AML-193 (cell line): ENCODE measurements around the gene CCNY.

Experiments used
- DNase-seq, 2 experiments: peaks; one replicate each; lab custom pipeline; 2025; lab: John Stamatoyannopoulos, UW

Gene CCNY

DNA sequence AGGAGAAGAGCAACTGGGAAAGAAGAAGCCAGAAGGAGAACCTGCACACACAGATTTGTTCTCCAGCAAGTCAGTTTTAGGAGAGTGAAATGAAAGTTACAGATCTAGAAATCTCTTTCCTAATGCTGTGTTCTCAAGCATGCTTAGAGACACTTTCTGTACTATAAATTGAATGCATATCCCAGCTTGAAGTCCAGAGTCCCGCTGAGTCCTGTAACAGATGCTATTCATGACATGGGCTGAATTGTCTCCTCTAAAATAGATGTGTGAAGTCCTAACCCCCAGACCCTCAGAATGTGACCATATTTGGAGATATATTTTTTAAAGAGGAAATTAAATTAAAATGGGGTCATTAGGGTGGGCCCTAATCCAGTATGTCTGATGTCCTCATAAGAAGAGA, 222.0 kb downstream of the CCNY start:
- DNase-seq, result no peak

DNA sequence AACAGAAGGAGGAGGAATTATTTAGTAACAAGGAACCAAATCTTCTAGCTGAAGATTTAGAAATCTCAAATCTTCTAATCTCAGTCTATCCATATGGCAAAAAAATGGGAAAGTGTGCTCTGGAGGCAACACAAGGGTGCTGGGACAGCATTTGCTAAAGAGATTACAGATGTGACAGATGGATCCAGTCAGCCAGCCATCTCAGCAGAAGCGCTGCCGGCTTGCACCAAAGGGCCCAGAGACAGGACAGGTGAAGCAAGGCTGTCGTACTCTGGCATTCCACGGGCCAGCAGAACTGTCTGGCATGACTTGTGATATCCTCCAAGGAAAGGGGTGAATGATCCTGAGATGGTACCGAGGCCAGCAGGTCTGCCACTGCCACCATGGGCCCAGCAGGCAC, 223.1 kb downstream of the CCNY start:
- DNase-seq, result no peak

DNA sequence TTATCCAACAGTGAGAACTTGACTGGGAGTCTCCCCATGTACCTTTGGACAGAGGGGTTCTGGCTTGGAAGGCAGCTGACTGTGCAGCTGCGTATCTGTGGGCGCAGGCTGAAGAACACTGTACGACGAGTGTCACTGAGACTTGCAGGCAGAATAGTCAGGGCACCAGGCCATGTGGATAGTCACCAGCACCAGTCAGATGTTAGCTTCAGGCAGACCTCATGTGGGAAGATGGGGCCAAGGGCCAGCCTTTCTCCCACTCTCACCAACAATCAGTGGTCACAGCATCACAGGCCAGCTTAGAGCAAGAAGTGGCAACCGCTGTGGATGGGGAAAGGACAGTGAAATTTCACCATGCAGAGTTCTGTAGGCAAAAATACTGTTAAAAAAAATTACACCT, 225.4 kb downstream of the CCNY start:
- no peak for DNase-seq

DNA sequence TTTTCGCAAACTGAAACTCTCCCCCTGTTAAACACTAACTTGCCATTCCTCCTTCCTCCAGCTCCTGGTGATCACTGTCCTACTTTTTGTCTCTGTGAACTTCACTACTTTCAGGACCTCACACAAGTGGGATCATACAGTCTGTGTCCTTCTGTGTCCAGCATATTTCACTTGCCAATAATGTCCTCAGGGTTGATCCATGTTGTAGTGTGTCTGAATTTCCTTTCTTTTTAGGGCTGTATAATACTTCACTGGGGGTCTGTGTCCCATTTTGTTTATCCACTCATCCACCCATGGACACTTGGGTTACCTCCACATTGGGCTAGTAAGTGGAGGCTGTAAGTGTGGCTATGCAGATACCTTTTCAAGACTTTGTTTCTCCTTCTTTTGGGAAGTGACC, 226.1 kb downstream of the CCNY start:
- DNase-seq, result no peak

DNA sequence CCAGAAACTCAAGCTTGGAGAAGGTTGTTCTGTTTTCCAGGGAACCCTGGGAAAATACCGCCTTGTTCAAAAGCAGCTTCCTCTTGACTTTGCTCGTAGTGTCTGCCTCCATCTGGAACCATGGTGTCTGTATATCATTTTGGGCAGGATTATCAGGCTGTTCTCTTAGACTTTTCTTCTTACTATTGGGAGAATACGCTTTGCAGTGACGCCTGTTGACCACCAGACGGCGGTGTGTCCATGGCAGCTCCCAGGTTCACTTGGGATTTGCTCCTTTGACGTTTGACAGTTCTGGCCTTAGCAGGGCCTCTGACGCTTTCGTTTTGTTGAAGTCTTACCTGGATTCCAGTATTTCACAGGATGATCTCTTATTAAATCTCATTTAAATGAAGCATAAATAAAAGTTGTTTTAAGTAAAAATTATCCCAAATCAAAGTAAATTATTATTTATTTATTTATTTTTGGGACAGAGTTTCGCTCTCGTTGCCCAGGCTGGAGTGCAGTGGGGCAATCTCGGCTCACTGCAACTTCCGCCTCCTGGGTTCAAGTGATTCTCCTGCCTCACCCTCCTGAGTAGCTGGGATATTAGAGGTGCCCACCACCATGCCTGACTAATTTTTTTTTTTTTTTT, 227.1 kb downstream of the CCNY start:
- DNase-seq, result peak; percentile 36 to 52

DNA sequence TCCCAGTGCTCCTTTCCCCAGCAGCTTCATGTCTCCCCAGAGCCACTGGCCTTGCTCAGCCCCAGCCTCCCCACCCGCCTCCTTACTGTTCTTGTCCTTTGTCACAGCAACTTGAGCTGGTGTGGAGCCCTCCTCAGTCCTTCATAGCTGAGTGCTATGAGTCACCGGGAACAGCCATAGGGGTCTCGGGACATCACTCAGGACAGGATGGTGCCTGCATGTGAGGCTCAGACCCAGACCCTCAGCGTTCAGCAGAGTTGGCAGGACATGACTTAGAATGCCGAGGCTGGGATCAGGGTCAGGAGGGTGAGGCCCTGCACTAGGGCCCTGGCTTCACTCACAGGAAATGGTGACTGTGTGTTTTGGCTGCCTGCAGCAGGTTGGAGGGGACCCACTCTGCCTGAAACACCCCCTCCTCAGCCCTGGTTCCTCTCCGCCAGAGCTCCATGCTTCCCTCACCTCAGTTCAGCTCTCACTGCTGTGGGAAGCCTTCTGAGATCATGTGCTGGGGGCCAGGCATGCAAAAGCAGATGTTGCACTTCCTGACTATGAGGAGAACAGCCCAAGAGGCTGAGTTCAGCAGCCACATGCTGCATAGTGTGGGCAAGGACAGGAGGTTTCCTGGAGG, 228.1 kb downstream of the CCNY start:
- peak in 1 of 2 experiments; percentile 8 for DNase-seq

DNA sequence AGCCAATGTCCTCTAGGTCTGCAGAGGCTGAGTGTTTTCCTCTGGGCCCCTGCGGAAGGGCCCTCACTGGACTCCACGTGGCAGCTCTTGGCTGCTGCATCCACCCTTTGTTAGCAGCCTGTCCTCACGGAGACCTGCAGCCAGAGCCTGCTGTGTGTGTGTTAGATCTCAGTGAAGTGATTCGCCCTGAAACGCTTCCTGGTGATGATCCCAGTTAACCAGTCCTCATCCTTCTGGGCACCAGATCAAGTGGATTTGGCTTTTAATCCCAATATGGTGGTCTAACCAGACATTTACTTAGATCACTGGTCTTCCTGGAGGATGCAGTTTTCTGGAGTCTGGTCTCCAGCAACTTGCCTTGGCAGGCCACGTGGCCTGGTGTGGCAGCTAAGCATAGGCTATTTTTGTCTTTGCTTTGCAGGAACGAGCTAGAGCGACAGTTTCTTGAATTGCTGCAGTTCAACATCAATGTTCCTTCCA, 229.3 kb downstream of the CCNY start:
- no peak for DNase-seq

DNA sequence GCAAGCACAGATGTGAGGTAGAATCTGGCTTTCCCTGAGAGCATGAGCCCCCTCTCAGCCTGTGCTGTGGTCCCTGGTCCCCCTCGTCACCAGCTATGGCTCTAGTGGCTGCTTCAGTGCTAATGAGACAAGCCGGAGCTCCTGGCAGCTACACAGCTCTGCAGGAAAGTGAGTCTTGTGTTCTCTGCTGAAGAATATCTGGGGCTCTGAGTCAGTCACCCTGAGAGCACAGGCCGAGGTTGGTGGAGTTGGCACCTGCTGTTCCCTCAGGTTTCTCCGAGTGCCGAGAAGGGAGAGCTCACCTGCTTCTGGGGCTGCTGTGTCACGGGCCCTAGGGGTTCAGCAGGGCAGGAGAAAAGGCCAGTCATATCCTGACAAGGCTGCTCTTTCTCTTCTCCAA, 231.6 kb downstream of the CCNY start:
- DNase-seq, result no peak

DNA sequence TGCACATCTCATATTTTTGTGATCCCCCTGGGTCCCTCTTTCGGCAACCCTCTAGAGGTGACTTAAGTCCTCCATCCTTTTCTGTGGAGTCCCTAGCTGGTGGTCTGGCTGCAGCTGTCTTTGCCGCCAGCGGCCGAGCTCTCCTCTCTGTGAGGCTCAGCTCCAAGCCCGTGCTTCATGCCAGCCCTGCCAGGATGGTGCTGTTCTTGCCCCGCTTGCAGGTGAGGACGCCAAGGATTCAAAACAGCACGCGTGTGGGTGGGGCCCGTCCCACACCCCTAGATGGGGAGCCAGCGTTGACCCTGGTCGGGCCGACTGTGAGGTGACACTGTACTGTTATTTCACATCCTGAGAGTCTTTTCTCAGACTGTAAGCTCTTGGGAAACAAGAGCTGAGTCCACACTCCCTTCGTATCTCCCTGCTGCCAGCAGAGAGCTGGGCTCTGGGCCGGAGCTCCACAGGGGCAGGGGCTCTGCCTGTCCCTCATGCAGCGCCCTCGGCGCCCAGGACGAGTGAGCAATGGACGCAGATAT, 232.2 kb downstream of the CCNY start:
- no peak for DNase-seq

DNA sequence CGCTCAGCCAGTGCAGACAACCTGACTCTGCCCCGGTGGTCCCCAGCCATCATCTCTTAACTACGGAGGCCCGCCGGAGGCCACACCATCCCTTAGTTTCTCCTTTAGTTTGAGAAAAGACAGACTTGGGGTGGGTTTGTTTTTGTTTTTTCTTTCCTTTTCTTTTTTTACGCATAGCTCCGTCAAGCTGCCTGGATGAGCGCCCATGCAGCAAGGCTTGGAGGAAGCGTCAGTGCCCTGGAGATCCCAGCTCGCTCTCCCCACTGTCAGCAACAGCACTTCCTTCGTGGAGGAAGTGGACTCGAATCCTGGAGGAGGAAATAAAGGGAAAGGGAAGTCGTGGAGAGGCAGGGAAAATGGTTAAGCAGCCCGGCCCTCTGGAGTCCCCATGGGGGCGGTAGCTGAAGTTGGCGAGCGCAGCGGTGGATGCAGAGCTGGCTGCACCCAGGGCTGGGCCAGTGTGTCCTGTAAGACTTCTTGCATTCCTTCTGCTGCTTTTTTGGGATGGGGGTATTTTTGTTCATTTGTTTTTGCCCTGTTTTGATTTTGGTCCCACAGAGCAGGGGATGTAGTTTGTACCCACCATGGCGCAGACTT, 232.9 kb downstream of the CCNY start:
- no peak for DNase-seq

DNA sequence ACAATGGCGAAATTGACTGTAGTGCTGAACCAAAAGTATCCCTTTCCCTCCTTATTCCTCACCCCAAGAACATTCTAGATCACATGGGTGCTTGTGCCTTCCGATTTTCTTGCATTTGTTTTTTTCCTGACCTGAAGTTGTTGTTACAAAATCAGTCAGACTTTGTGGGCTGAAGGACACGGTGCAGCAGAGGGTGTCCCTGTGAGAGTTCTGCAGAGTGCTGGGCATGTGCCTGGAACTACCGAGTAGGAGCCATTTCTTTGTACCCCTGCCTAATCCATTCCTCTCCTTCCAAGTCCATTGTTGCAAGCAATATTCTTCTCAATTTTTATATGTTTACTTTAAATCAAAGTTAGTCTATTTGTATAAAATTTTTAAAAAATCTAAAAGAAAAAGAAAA, 233.5 kb downstream of the CCNY start:
- no peak for DNase-seq

DNA sequence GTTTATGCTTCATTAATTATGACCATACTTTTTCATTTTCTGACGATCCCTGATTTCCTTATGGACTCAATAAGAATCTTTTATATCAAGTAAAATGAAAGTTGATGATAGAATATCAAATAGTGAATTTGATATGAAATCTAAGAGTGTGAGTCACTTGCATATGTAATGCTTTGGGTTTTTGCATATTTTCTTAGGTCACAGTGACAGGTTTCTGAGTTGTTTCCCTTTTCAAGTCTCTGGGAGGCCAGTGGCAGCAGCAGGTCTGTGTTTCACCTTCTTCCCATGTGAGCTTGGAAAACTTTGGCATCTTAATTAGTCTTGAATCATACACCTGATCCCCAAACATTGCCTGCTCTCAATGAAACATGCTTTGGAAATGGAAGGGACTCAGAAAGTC, 234.1 kb downstream of the CCNY start:
- DNase-seq, result no peak

DNA sequence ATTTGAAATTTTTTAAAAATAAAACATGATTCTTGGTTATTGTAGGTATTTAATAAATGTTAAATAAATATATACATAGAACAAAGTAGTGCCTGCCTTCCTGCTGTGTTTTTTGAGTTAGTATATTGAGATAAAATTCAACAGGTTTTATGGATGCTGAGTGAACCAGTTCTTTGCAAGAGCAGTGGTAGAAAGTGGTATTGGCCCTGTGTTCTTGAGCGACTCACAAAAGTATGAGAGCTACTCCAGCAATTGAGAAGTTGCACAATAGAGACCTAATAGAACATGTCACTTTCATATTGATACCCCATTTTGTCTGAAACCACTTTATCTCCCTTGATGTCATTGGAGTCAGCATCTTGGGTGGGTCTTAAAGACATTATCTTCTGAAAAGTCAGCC, 236.3 kb downstream of the CCNY start:
- no peak for DNase-seq

DNA sequence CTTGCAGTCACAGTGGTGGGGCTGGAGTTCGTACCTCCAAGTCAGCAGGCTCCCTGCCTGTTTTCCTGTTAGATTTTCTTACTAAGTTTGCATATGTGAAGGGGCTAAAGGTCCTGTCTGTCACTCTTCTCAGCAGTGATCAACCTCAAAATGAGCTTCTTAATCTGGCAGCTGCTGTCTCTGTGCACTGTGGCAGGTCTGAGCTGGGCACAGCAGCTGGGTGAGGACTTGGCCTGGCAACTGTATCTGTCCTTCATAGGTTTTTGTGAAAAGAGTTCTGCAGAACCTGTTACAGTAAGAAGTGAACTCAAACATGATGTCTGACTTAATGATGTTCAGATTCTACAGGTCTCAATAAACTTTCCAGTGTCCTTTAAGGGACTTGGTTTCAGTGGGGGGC, 237.5 kb downstream of the CCNY start:
- no peak for DNase-seq

DNA sequence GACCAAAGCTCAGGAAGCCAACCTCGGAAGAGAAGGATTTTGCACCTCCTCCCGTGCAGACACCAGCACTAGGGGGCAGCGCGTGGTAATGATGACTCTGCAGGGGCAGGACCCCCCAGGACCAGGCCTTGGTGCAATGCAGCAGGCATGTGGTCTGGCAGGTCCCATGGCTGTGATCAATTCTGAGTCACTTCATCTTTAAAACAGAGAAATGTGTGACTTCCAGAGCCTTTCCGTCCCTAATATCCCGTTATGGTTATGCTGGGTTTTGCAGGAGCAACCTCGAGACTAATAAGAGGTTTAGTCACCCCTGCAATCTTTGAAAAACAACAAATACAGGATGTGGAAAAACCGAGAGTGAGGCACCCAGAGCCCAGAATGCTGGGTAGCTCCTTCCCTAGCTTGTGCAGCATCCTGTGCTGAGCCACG, 238.6 kb downstream of the CCNY start:
- DNase-seq, result no peak

DNA sequence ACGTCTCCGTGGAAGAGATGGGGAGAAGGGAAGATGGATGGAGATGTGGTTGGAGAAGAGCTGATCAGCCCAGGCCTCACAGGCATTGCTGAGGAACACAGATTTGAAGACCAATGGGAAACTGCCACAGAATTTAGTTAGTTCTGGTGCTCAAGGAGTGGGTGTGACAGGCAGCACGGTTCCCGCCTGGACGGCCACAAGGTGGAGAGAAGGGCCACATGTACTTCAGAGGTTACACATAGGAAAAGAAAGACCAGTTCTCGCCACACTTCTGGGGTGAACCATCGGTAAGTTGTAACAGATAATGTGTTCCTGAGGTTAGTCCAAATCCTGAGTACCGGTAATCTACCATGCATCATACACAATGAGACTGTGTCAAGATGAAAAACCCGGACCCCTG, 239.3 kb downstream of the CCNY start:
- no peak for DNase-seq

DNA sequence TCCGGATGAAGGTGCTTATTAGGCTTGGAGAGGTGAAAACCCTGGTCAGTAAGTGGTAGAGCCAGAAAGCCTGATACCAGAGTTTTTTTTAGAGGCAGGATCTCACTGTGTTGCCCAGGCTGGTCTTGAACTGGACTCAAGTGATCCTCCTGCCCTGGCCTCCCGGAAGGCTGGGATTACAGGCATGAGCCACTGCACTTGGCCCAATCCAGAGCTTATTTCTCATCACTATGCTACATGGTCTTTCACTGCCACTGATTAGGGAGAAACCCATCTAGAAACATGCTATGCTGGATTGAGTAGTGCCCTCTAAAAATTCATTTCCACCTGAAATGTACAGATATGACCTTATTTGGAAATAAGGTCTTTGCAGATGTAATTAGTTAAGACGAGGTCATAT, 240.4 kb downstream of the CCNY start:
- no peak for DNase-seq

DNA sequence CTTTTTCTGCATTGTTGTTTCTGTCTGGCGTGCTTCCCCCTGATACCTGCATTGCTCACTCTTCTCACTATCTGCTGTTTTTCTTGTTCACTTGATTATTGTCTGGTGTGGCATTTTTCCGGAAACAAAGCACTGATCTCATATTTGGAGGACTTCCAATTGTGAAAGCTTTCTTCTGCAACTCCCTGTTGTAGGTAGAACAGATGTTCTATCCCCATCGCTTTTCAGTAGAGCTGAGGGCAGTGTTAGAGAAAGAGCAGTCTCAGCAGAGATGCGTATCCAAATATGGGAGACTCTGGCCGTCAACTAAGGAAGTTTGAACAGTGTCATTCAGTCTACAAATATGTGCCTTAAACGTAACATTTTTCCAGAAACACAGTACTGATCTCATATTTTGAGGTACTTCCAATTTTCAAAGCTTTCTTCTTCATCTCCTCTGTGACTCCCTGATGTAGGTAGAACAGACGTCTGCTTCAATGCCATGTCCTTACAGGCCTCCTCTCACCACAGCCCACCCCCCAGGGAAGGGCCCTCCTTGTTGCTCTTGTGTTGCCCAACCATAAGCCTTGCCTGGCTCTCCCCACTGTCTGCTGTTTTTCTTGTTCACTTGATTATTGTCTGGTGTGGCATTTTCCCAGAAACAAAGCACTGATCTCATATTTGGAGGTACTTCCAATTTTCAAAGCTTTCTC, 241.8 kb downstream of the CCNY start:
- no peak for DNase-seq

DNA sequence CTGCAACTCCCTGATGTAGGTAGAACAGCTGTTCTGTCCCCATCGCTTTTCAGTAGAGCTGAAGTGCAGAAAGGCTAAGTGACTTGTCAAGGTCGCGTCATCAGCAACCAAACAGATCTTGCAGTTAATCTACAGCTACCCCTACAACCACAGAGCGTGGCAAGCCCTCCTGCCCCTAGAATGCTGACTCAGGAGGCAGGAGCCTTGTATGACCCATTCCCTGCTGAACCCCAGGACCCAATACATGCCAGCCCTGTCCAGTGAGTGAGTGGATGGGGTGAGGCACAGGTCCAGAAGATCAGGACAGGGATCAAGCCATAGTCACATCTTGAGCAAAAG, 242.3 kb downstream of the CCNY start:
- DNase-seq, result no peak

DNA sequence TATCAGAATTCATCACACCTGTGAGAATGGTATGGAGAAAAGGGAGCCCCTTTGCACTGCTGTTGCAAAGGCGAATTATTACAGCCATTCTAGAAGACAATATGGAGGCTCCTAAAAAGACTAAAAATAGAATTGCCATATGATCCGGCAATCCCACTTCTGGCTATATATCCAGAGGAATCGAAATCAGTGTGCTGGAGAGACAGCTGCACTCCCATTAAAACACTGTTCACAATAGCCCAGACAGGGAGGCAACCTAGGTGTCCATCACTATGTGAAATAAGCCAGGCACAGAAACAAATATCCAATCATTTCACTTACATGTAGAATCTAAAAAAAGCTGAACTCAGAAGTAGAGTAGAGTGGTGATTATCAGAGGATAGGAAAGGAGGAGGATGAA, 242.8 kb downstream of the CCNY start:
- DNase-seq, result no peak

DNA sequence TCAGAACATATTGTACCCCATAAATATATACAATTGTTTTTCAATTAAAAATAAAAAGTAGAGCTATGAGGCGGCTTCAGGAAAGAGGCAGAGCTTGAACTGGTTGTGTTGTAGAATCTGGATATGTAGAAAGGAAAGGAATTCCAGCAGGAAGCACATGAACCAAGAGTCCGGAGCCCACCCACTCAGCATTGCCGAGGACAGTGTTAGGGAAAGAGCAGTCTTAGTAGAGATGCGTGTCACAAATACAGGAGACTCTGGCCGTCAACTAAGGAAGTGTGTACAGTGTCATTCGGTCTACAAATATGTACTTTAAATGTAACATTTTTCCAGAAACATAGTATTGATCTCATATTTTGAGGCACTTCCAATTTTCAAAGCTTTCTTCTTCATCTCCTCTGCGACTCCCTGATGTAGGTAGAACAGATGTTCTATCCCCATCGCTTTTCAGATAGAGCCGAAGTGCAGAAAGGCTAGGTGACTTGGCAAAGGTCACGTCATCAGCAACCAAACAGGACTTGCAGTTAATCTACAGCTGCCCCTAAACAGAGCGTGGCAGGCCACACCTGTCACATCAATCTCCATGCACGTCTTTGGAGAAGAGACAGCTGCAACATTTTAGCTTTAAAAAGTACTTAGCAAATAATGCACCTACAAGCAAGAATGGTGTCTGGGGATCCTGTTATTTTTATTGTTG, 243.6 kb downstream of the CCNY start:
- DNase-seq, result no peak

DNA sequence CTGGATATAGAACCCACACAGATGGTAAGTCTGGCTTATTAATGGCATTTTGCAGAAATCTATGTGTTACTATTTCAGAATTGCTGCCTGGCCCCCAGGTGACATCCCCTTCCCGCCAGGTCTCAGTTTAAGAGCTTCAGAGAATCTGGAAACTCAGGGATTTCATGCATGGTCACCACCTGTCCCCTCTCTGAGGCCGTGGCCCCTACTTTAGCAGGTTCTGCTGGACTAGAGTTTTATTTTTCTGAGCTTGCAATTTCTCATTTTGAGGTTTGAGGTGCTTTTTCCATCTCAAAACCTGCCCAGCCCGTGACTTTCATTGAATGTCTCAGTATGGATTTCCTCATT, 244.1 kb downstream of the CCNY start:
- no peak for DNase-seq
